Activated CD4-positive, alpha-beta T cell treated with anti-CD3 and anti-CD28 coated beads, Interleukin-10, Interleukin-2, amounts not matched to agents 100 ng/mL and 50 ng/mL, durations not matched to agents 16 hours and 8 hours (primary cell): Measurements from ENCODE around the gene CCDC91.
"Not testable (repeated sequence)": the region's sequence is repeated elsewhere in the genome, so short reads cannot be mapped to it uniquely, and the experiment has no call there.

ENCODE experiments used
- DNase-seq: peaks from one replicate; pipeline ENCODE4 v3.0.0-alpha.2; 2020

The CCDC91 gene

GRCh38 chr12:28379779-28380178 lies 189.5 kb downstream of the CCDC91 start:
- DNase-seq, result not testable (repeated sequence)

- no peak for DNase-seq
Observed at GRCh38 chr12:28383368-28383767, 193.1 kb downstream of the CCDC91 start.

- DNase-seq, result no peak
Observed at GRCh38 chr12:28388879-28389278, 198.6 kb downstream of the CCDC91 start.

DNA sequence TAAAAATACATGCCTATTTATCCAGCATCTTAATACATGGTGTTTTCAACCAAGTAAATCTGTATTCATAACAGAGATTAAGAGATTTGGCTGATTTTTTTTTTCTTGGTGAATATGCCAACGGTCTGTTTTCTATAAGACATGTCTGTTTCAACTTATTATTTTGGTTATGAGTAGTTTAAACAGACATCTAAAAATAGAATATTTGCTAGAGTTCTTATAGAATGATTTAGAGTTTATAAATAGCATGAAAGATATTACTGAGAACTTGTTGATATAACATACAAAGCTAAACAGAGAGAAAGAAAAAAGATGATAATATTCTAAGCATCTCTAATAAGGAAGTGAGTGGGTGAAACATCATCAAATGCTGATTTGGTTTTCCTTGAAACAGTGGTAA lies 199.9 kb downstream of the CCDC91 start:
- DNase-seq, result no peak

DNA sequence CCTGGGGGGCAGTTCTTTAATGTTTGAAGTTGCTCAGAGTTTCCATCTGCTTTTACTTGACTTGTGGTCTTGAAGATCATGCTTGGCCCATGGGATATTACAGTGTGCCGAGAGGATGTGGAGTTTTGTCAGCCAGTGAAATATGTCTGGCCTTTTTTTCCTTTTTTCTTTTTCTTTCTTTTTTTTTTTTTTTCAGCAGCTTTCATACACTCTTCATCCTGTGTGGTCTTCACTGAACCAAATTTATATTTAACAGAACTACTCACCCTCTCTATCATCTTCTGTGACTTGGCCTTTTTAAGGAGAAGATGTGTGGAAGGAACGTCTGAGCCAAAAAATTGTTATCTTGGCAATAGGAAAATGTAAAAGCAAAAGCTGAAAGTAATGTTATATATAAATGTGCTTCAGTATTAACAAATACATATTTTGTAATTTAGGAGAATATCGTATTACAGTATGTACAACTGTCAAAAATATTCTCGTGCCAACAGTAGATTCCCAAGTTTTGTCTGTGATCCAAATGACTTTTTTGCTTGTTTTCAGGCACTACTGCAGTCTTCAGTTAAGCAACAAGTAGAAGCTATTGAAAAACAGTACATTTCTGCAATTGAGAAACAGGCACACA lies 200.6 kb downstream of the CCDC91 start:
- DNase-seq, result no peak

DNA sequence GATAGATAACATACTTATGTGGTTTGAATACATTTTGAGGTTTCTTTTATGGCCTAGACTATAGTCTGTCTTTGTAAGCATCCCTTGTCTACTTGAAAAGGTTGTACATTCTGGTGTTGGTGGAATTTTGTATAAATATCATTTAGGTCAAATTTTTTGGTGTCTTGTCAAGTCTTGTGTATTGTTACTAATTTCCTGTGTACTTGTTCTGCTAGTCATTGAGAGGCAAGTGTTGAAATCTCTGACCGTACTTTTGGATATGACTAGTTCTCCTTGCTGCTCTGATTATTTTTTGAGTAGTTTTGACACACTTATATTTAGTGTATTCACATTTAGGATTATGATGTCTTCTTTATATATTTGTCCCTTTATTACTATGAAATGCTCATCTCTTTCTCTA lies 219.6 kb downstream of the CCDC91 start:
- no peak for DNase-seq

GRCh38 chr12:28413460-28414109 lies 223.3 kb downstream of the CCDC91 start:
- no peak for DNase-seq

- DNase-seq, result no peak
Observed at GRCh38 chr12:28415755-28416154, 225.5 kb downstream of the CCDC91 start.

- DNase-seq, result no peak
Observed at GRCh38 chr12:28421374-28421773, 231.1 kb downstream of the CCDC91 start.

DNA sequence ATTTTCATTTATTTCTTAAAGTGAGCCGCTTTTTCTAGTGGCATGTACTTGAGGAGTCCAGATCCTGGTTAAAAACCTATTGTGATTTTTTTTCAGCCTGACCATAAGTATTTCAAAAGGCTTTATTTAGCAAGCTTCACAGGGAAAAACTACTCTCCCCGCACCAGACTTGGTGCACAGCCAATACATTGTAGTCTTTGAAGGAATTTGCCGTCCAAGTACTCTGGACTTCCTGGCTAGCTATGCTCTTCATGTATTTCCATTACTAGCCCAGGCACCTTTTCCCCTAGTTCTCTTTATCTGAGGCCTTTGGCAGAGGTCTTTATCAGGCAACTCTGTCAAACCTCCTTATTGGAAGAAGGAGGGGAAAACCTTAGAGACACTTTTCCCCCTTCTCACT lies 234.7 kb downstream of the CCDC91 start:
- no peak for DNase-seq

GRCh38 chr12:28425526-28425925 lies 235.3 kb downstream of the CCDC91 start:
- no peak for DNase-seq

DNA sequence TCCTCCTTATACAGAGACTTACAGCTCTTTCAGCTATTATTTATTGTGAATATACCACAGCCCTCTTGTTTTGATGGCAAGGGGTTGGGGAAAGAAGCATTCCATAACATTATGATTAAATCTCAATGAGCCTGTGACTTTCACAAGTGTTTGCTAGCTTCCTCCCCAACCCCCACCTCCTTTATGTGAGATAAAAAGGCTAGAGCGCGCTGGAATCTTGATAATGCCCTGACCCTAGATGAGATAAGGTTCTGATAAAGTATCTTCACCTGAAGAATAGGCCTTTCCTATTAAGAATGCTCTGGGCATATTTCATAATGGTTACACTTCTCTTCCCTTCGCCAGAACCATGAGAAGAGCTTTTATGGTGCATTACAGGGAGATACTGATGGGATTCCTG lies 236.8 kb downstream of the CCDC91 start:
- no peak for DNase-seq

- no peak for DNase-seq
Observed at GRCh38 chr12:28440081-28440608, 249.9 kb downstream of the CCDC91 start.

- DNase-seq, result no peak
Observed at GRCh38 chr12:28442101-28442500, 251.8 kb downstream of the CCDC91 start.

- DNase-seq, result no peak
Observed at GRCh38 chr12:28443337-28443736, 253.1 kb downstream of the CCDC91 start.

DNA sequence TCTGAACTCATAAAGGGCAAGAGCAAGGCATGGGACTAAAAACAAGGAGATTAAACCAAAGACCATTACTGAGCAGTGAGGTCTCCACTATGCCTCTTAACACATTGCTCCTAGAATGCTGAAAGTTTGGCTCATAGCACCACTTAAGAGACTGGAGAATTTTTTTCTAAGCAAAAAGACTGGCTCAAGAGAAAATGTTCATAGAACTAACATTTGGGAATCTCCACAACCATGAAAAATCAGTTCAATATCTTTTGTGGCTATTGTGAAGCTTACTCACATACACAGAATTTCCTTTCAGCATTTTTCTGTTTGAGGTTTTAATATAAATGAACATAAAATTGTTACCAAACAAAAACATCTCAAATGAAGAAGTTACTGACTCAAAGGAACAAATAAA lies 255.8 kb downstream of the CCDC91 start:
- DNase-seq, result no peak

DNA sequence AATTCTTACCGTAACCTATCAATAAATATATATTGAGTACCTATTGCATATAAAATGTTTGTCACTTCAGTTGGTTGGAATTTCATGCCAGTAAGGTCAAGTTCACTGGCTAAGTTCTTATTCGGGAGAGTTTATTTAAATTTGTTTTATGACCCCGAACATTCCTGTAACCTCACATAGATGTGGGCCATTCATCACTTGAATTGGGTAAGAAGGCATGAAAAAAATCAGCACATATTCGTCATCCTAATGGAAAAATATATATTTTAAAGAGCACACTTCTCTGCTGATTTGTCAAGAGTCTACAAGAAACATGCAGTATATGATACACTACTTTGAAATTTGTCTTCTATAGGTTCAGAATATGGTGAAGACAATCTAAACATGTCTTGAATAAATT lies 263.4 kb downstream of the CCDC91 start:
- no peak for DNase-seq

GRCh38 chr12:28456934-28457710 lies 266.9 kb downstream of the CCDC91 start:
- DNase-seq, result no peak

- DNase-seq, result no peak
Observed at GRCh38 chr12:28457785-28458184, 267.5 kb downstream of the CCDC91 start.

DNA sequence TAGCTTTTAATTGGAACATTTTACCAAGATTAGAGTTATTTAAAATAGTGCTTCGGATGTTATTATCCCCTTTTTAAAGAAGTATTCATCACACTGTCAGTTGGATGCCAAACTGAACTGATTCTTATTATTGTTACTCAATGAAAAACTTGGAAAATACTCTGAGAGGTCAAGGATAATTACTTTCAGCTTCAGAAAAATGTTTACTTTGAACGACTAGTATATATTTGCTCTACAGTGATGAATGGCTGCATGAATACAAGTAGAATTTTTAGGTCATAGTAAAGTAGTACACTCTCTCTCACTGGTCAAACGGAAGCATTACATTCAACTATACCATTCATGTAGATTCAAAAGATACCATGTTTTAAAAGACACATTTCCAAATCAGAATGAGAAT lies 269.2 kb downstream of the CCDC91 start:
- DNase-seq, result no peak

DNA sequence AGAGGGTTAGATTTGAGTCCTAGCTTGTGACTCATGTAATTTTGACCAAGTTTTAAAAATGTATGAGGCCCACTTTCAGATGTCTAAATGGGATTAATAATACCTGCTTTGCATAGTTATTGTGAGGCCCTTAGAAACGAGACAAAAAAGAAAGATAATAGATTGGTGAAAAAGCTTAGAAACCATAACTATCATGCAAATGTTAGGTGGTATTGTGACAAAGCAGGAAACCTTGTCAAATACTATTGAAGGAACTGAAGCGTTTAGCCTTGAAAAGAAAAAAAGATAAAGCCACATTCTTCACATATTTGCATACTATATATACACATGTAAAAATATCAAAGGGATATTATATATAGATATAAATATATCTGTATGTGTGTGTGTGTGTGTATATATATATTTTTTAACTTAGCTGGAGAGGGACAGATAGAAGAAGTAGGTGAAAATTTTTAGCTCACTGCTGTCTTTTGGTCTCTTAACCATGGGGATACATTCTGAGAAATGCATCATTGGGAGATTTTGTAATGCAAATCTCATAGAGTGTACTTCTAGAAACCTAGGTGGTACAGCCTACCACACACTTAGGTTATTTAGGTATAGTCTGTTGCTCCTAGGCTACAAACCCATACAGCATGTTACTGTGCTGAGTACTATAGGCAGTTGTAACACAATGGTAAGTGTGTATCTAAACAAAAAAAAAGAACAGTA lies 270.3 kb downstream of the CCDC91 start:
- DNase-seq, result no peak

DNA sequence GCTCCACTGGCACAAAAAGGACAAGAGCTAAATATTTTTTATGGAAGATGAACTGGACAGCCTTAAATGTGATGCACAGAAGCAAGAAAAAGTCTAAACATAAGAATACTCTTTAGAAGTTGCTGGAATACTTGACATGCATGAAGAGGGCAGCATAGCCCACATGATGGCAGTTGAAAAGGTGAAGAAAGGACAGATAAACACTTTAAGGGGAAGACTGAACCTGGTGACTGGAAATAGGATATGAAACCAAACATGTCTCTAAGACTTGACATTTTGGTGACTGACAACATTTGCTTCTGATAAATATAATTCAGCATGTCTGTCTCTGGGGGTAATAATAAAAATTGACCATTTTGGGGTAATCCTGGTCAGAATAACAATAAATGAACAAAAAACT lies 273.1 kb downstream of the CCDC91 start:
- DNase-seq, result no peak

DNA sequence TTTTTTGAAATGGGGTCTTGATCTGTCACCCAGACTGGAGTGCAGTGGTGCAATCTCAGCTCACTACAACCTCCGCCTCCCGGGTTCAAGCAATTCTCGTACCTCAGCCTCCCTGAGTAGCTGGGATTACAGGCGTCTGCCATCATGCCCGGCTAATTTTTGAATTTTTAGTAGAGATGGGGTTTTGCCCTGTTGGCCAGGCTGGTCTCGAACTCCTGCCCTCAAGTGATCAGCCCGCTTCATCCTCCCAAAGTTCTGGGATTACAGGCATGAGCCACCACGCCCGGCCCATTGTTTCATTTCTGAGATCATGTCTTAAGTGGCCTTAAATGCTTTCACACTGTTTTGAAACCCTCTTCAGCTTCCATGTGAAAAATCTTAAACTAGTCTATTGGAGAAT lies 281.5 kb downstream of the CCDC91 start:
- DNase-seq, result not testable (repeated sequence)
